HG02763 (cell line): Measurements from ENCODE around the gene SEPTIN1.
"Not testable (repeated sequence)": the region's sequence is repeated elsewhere in the genome, so short reads cannot be mapped to it uniquely, and the experiment has no call there.

Experiments
- ATAC-seq: cut with Tn5 transposase; IDR thresholded peaks from one replicate; pipeline ENCODE4 v1.9.1; 2021; ENCODE audit warnings: mild to moderate bottlenecking, moderate library complexity; ENCODE audit not compliant: unreplicated experiment

The SEPTIN1 gene

GRCh38 chr16:30342751-30343490 lies 39.4 kb downstream of the SEPTIN1 start:
- no peak for ATAC-seq

GRCh38 chr16:30341971-30342370 lies 40.4 kb downstream of the SEPTIN1 start:
- ATAC-seq, result not testable (repeated sequence)

- ATAC-seq, result no peak
These were observed 41.7 kb downstream of the SEPTIN1 start for GRCh38 chr16:30340621-30341020.

GRCh38 chr16:30338715-30339114 lies 43.6 kb downstream of the SEPTIN1 start:
- ATAC-seq, result not testable (repeated sequence)

GRCh38 chr16:30337964-30338357 lies 44.4 kb downstream of the SEPTIN1 start:
- not testable (repeated sequence) for ATAC-seq

GRCh38 chr16:30335598-30336474 lies 46.5 kb downstream of the SEPTIN1 start:
- ATAC-seq, result peak; percentile 11

- ATAC-seq, result peak; percentile 76
These were observed 47.2 kb downstream of the SEPTIN1 start for GRCh38 chr16:30335028-30335597.

GRCh38 chr16:30334473-30334989 lies 47.8 kb downstream of the SEPTIN1 start:
- ATAC-seq, result peak; percentile 82
